GM21360 (cell line): Measurements from ENCODE around the gene ZMYND11.
A peak's percentile ranks its signal among the peaks of the same experiment; 100 is the strongest.
"Not testable (repeated sequence)": the region's sequence is repeated elsewhere in the genome, so short reads cannot be mapped to it uniquely, and the experiment has no call there.

Source experiments
- ATAC-seq: cut with Tn5 transposase; IDR thresholded peaks from one replicate; pipeline ENCODE4 v1.9.1; 2021; ENCODE audit warnings: mild to moderate bottlenecking, moderate library complexity; ENCODE audit not compliant: unreplicated experiment

The ZMYND11 gene

DNA sequence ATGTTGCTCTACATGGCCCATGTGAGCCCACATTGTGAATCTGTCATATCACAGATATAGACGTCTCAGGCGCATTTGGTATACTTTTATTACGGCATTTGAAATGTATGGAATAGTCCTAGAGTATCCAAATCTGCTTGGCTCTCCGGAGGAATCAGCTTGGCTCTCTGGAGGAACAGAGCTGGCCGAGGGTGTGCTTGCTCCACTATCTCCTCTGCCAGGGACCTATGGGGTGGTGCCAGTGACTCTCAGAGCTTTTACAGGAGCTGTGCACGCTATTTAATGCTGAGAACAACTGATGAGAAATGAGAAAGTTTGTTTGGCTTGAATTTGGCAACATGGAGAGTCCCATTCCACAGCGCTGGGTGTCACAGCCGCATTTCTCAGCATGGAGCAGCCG is 144.0 kb downstream of the ZMYND11 start:
- no peak for ATAC-seq

DNA sequence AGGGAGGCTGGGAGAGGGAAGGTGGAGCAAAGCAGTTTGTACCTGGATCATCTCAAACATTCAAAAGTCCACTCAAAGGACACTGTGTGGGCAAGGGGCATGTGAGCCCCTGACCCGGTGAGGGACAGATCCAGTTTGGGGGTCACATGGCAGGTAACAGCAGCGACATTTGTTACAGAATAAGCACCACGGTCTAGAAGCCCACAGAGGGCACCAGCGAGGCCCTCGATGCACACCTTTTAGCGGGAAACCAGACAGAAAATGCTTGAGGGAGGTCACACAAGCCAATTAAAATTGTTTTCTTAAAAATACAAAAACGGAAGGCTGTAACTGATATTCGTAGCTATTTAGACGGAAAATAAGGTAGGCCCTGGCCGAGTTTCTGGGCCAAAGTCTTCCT is 144.4 kb downstream of the ZMYND11 start:
- no peak for ATAC-seq

DNA sequence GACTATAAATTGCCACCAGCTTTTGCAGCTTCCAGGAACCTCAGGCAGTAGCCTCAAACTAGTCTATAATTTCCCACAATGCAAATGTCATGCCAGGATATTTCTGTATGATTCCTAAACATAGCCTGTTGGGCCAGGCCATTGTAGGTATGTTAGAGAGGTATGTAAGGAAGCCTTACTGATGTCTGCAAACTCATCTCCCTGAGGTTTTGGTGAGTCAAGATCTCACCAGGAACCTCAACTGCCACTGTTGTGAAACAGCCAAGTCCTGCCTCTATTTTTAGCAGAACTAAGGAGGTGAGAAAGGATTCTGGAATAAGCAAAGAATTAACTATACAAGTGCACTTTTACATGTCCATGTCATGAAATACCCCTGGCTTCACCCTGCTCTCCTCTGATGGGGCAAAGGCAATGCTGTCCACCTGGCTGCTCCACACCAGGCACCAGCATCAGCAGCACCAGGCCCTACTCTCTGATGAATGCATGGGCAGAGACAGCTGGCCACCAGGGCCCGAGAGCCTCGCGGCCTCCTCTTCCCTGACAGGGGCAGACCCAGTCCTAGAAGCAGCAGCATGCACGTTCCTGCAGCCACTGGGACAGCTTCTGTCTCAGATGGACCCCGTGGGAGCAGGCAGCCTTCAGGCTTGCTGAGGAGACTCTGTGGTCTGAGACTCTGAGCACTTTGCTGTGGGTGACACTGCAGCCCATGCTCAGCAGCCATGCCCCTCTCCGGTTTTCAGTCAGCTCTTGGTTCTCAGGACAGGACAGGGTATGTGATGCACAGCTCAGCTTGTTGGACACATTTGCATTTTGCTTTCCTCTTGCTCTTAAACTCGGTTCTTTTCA is 147.3 kb downstream of the ZMYND11 start:
- ATAC-seq, result no peak

DNA sequence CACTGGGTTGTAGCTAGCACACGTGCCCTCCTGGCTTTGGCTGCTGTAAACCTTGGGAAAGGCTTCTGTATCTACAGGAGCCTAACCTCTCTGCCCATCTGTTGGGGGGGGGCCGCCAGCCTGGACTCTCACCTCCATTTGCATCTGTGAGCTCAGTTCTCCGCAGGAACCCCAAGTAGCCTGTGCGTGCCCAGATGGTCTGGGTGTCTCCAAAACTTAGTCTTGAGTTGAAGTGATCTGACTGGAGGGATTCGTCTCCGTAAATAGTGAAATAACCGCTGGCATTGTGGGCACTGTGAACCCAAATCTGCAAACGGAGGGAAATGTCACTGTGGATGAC is 147.9 kb downstream of the ZMYND11 start:
- ATAC-seq, result no peak

DNA sequence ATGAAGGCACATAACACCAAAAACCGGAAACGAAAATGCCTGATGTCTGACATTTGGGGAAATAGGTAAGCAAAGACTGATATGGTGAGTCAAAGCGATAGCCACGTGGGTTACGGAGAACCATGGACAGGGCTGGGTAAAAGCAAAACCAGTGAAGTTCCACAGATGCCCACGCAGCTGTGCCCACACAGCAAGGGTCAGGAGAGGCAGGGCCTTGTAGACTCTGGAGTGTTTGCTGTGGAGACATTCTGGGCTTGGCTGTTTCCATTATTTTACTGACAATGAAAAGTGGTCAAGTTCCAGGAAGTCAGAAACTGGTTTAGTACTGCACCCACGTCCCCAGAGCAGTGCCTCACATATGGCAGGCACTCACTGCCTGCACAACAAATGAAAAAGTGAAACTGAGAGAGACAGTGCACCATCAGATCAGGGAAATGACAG is 148.7 kb downstream of the ZMYND11 start:
- peak; percentile 87 for ATAC-seq

DNA sequence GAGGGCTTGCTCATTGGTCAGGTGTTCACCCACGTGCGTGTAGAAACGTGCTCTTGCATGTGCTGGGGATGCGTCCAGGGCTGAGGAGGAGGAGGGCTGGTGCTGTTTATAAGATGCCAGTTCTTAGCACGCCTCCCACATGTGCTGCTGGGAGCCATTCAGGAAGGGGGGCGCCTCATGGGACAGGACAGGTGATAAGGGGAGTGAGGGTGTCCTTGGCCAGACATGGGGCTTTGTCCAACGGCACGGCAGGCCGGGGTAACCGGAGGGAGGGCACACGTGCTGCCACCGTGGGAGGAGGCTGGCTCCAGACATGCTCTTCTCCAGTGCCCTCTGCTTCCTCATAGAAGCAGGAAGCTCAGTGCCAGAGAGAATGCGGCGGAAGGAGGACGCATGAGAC is 150.0 kb downstream of the ZMYND11 start:
- ATAC-seq, result no peak

DNA sequence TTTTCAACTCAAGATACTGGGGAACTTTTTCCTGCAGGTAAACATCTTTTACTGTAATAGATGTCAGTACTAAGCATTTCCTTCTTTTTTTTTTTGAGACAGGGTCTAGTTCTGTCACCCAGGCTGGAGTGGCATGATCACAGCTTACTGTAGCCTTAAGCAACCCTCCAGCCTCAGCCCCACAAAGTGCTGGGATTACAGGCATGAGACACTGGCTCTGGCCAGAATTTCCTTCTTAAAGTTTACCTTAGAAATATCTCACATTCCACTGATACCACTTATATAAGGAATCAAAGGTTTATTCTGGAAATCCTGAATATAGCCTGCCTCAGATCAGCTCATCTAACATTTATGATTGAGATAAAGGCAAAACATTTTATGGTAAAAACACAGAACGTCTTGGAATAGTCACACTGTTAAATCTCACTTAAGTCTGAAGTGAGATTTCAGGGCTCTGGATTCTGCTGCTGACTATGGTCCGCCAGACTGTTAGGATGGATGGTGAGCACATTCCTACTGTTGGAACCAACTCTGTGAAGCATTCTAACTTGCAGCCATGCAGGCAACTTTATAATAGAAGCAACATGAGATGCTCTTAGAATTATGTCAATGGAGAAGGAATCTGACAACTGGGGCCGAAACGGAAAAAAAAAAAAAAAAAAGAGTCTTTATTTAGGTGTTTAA is 151.9 kb downstream of the ZMYND11 start:
- no peak for ATAC-seq

DNA sequence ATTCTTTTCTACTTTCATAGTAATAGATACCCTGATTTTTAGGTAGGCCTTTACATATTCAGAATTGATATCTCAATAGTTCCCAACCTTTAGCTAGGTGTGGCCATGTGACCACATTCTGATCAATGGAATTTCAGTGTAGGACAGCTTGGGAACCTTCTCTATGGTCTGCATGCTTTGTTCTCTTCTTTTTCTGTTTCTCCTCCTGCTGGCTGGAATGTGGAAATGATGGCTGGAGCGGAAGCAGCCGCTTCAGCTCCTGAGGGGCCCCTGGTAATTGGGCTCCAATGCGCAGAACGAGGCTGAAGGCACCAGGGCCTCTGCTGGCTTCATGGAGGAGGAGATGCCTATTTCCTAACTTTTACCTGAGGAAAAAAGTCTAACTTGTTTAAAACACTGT is 152.6 kb downstream of the ZMYND11 start:
- ATAC-seq, result no peak

DNA sequence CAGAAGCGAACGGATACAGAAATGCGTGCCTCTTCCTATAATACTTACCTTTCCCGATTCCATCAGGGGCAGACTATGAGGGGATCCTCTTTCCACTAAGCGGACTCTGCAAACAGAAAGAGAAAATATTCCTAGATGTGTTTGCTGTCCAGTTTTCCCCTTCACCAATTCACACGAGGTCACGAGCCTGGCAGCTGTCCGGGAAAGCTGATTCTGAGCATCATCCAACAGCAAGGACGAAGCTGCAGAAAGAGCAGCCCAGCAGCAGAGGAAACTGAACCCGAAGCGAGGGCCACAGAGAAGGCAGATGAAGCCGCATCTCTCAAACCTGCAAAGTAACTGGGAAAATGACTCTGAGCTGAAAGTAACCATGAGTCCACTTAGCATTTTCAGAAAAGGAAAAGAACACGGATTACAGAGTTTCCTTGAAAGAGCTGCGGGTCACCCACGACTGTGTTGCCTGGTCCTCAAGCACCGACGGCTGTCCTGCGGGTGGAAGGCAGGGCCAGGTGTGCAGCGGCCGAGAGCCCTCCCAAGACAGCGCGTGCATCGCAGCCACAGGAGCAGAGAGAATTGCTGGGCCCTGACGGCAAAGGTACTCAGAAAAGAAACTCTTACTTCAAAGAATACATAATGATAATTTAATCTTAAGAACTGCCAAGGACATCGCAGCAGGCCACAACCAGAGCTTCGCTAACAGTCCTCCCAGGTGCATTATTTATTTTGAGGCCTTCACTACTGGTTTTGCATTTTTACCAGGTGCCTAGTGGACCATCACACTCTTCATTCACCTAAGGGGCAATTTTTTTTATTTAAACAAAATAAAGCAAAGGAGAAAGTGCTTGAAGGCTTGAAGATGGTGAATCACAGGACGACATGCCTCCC is 153.3 kb downstream of the ZMYND11 start:
- no peak for ATAC-seq

DNA sequence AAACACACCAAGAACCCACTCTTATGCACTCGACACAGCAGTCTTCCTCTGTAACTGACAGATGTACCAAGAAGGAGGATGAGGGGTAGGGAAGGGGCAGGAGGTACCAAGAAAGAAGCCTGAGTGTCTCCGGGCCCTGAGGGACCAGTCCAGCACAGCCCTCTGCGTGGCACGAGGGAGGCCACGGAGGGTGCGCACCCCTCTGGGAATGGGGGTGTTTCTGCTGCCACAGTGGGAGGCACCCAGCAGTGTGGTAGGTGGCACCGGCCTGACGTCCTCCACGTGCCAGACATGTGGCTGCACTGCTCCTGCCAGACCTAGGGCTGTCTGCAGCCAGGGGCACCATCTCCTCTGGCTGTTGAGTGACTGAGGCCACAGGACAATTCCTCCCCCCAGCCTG is 154.3 kb downstream of the ZMYND11 start:
- no peak for ATAC-seq

DNA sequence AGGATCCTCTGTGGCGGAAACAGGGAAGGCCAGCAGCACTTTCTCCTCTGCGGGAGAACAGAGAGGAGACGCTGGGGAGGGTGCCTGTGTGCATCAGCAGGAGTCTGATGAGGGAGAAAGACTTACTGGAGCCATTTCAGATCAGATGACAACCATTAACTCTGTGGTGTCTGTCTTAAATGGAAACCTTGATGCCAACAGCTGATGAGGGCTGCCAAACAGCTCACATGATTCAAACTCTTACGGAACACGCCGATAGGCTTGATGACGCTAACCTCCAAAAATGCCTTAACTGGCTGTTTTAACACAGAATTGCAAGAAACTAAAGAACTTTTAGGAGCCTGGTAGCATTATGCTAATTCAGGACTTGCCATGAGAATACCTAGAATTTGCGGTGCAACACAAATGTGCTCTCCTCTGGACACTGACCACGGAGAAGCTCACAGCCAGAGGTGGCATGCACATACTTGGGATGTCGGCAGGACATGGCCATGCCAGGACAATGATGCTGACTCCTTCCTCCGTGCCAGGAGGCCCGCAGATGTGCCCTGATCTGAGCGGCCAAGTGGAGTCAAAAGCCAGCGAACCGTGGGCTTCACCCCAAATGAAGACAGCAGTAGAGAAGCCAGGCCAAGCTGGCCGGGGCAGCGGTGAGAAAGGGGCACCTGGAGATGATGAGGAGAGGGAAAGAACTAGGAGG is 154.9 kb downstream of the ZMYND11 start:
- ATAC-seq, result no peak

DNA sequence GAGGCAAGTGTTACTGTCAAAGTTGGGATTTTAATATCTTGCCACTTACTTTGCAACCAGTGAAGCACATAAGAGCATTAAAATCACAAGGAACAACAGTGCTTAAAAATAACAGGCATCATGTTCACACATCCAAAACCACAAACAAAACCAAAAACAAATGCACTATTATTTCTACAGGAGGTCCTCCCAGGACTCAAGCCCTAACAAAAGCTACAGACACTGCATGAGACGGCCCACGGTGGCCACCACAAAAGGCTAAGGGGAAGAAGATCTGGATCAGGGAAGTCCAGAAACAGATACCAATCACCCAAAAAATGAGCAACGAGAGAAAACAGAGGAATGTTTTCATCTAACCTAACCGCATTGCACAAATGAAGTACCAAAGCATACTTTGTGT is 158.4 kb downstream of the ZMYND11 start:
- ATAC-seq, result no peak

DNA sequence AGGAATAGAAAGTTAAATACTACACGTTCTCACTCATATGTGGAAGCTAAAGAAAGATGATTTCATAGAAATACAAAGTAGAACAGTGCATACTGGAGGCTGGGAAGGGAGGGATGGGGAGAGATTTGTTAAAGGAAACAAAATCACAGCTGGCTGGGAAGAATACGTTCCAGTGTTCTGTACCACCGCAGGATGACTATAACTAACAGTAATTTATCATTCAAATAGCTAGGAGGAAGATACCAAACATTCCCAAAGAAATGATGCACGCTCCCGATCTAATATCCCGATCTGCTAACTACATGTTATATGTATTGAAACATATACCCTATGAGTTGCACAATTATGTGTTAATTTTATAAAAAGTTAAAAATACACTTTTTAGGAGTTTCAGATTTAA is 162.3 kb downstream of the ZMYND11 start:
- no peak for ATAC-seq

DNA sequence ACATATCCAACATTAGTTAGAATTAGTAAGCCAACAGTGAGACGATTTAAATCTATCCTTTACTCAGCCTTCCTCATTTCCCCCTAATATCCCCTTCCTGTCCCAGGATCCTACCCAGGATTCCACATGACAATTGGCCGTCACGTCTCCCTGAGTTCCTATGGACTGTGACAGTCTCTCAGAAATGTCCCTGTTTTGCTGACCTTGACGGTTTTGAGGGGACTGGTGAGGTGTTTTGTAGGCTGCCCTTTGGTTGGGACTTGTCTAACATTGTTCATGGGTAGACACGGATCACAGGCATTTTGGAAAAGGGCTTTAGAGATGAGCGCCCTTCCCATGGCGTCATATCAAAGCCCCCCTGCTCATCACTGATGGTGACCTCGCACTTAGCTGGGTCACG is 162.8 kb downstream of the ZMYND11 start:
- ATAC-seq, result no peak

DNA sequence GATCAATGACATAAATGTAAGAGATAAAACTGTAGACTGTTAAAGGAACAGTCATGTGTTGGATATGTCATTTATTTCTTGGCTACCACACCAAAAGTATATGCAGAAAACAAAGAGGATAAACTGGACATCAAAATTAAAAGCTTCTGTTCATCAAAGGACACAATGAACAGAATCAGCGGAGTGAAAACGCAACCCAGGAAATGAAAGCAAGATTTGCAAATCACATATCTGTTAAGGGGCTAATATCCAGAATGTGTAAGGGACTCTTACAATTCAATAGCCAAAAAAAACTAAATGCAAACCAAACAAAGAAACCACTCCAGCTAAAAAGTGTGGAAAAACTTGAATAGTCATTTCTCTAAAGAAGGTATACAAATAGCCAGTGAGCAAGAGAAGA is 164.3 kb downstream of the ZMYND11 start:
- ATAC-seq, result no peak

DNA sequence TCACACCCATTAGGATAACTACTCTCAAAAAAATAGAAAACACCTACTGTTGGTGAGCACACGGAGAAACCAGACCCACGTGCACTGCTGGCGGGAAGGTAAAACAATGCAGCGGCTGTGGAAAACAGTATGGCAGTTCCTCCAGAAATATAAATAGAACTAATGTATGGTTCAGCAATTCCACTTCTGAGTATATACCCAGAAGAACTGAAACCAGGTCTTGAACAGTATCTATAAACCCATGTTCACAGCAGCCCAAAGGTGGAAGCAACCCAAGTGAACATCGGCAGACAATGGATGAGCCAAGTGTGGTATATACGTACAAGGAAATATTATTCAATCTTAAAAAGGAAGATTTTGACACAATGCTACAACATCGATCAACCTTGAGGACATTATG is 164.7 kb downstream of the ZMYND11 start:
- peak; percentile 76 for ATAC-seq

DNA sequence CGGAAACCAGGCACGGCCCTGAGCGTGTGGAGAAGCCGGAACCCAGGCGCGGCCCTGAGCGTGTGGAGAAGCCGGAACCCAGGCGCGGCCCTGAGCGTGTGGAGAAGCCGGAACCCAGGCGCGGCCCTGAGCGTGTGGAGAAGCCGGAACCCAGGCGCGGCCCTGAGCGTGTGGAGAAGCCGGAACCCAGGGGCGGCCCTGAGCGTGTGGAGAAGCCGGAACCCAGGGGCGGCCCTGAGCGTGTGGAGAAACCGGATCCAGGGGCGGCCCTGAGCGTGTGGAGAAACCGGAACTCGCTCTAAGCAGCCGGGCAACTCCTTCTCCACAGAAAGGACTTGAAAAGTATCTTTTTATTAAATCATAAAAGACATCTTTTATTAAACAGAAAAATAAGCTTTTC is 165.3 kb downstream of the ZMYND11 start:
- not testable (repeated sequence) for ATAC-seq

DNA sequence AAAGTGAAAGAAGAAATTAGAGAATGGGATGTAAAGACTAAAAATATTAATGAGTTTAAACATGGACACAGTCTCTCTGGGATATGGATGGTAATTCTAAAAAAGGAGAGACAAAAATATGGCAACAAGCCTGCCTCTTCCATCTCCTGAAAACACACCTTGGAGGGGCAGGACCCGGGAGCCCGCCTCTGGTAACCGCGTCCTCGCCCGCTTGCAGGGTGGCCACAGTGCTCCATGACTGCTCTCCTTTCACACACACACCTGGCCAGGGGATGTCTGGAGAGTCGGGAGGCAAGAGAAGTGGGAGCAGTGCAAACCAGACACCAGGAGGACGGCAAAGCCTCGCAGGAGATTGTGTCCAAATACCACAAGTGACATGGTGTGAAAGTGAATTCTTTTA is 166.3 kb downstream of the ZMYND11 start:
- no peak for ATAC-seq
